Peyer's patch (tissue), 4 donors: ENCODE measurements around the gene OLFM3.

Experiments used
- CTCF ChIP-seq, 6 experiments: fragments of 450-650 bp in 4 of 6; fragments of 200-600 bp in 2 of 6; sonication (generic) in 1 of 6; IDR thresholded peaks; one replicate each; pipeline ENCODE4 v1.5.1; 2017 to 2019; ENCODE audit warnings: antibody characterized with exemption in 6 of 6, mild to moderate bottlenecking in 3 of 6, moderate library complexity in 1 of 6
- POLR2A ChIP-seq, 2 donors: fragments of 450-650 bp; IDR thresholded peaks; one replicate each; pipeline ENCODE4 v1.5.1; 2017; ENCODE audit warnings: antibody characterized with exemption in 2 of 2, mild to moderate bottlenecking in 2 of 2, moderate library complexity in 2 of 2

DNA sequence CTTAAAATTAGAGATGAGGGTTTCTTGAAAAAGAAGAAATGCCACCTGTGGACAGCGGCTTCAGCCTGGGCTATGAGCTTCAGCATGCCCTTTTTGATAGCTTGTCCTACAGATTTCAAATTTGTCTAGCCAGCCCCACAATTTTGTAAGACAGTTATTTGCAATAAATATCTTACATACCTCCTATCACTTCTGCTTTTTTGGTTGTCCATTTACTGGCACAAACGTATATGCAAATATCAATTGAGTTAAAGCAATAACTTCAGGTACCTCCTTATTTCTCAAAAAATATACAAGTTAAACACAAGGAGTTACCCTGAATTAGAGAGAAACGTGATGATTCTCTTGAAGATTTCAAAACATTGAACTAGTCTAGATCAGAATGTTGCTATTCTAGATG is 53.5 kb downstream of the OLFM3 start:
- TF ChIP-seq POLR2A (IDR thresholded peaks at IDR 0.05): no peak
- no peak for TF ChIP-seq CTCF (IDR thresholded peaks at IDR 0.05)
